Measurements from ENCODE around the gene SLC9C2. TPM values are rescaled to one million over a fixed set of nuclear protein-coding genes. Genes with fewer than 3 reads are reported as not detected.

Gene SLC9C2
- total RNA-seq, 1 donor from 2014 or later = 0.54 TPM

- Mint-ChIP-seq H3K9me3 (ENCODE audit: unreplicated experiment) (no peaks in the 10 kb centered on the region), H3K4me1 (ENCODE audit: low read depth, unreplicated experiment) (peaks cover 20% of the 10 kb centered on the region), H3K36me3 (ENCODE audit: low read depth, unreplicated experiment) (no peaks in the 10 kb centered on the region), H3K27me3 (ENCODE audit: low read depth, unreplicated experiment) (no peaks in the 10 kb centered on the region), H3K4me3 (ENCODE audit: unreplicated experiment) (no peak overlapping the region), H3K27ac (ENCODE audit: unreplicated experiment) (peak overlapping the region; percentile 66)
- Histone ChIP-seq H3K9ac (ENCODE audit: low read length) (no peak overlapping the region), H3K4me2 (ENCODE audit: low read length) (no peak overlapping the region), H3K79me2 (ENCODE audit: insufficient read depth, low read length) (no peaks in the 10 kb centered on the region), H3K9me3 (ENCODE audit: insufficient read depth, low read depth, low read length) (no peaks in the 10 kb centered on the region), H2AFZ (ENCODE audit: low read depth, low read length) (peak overlapping the region; percentile 18), H3K27ac (ENCODE audit: low read depth, low read length) (peak overlapping the region; percentile 55), H3K4me1 (ENCODE audit: insufficient read depth, low read length) (peaks cover 10% of the 10 kb centered on the region), H3K4me3 (ENCODE audit: insufficient read depth, low read depth, low read length) (no peak overlapping the region), H4K20me1 (ENCODE audit: insufficient read depth, low read length) (no peaks in the 10 kb centered on the region), H3K27me3 (ENCODE audit: insufficient read depth, low read length) (no peaks in the 10 kb centered on the region), H3K36me3 (ENCODE audit: insufficient read depth, low read length) (no peaks in the 10 kb centered on the region)
- TF ChIP-seq CTCF (IDR thresholded peaks at IDR 0.05; ENCODE audit: insufficient read depth, low read depth, low read length) (no peak), EZH2 (IDR thresholded peaks at IDR 0.05; ENCODE audit: insufficient read depth, low read length) (no peak)
- FAIRE-seq (no peak), DNase-seq (ENCODE audit: low read depth) (no peak)
Observed at GRCh38 chr1:173506437-173506836, 96.4 kb downstream of the SLC9C2 start.

- no peak overlapping the region for H3K4me2 ChIP-seq (ENCODE audit: low read length)
- no peak overlapping the region for H3K27ac ChIP-seq (ENCODE audit: low read depth, low read length)
- FAIRE-seq (no peak), DNase-seq (ENCODE audit: low read depth) (no peak)
- peaks cover 1% of the 10 kb centered on the region for H3K9me3 Mint-ChIP-seq (ENCODE audit: unreplicated experiment)
- H3K9ac ChIP-seq (ENCODE audit: low read length) = no peak overlapping the region
- no peaks in the 10 kb centered on the region for H4K20me1 ChIP-seq (ENCODE audit: insufficient read depth, low read length)
- no peak overlapping the region for H3K4me3 ChIP-seq (ENCODE audit: insufficient read depth, low read depth, low read length)
- no peaks in the 10 kb centered on the region for H3K36me3 Mint-ChIP-seq (ENCODE audit: low read depth, unreplicated experiment)
- H3K27me3 ChIP-seq (ENCODE audit: insufficient read depth, low read length) = no peaks in the 10 kb centered on the region
- peaks cover 1% of the 10 kb centered on the region for H3K27me3 Mint-ChIP-seq (ENCODE audit: low read depth, unreplicated experiment)
- no peak overlapping the region for H3K27ac Mint-ChIP-seq (ENCODE audit: unreplicated experiment)
- no peaks in the 10 kb centered on the region for H3K79me2 ChIP-seq (ENCODE audit: insufficient read depth, low read length)
- H3K4me1 ChIP-seq (ENCODE audit: insufficient read depth, low read length) = peaks cover 10% of the 10 kb centered on the region
- H3K4me1 Mint-ChIP-seq (ENCODE audit: low read depth, unreplicated experiment) = peaks cover 20% of the 10 kb centered on the region
- no peak overlapping the region for H2AFZ ChIP-seq (ENCODE audit: low read depth, low read length)
- H3K9me3 ChIP-seq (ENCODE audit: insufficient read depth, low read depth, low read length) = no peaks in the 10 kb centered on the region
- no peak overlapping the region for H3K4me3 Mint-ChIP-seq (ENCODE audit: unreplicated experiment)
- H3K36me3 ChIP-seq (ENCODE audit: insufficient read depth, low read length) = no peaks in the 10 kb centered on the region
- no peak for TF ChIP-seq EZH2 (IDR thresholded peaks at IDR 0.05; ENCODE audit: insufficient read depth, low read length)
- TF ChIP-seq CTCF (IDR thresholded peaks at IDR 0.05; ENCODE audit: insufficient read depth, low read depth, low read length) = no peak
Observed at GRCh38 chr1:173505391-173505790, 97.5 kb downstream of the SLC9C2 start.

GRCh38 chr1:173504268-173504667 is 98.6 kb downstream of the SLC9C2 start:
- Mint-ChIP-seq H3K27me3 (ENCODE audit: low read depth, unreplicated experiment) (peaks cover 1% of the 10 kb centered on the region), H3K4me3 (ENCODE audit: unreplicated experiment) (no peak overlapping the region), H3K4me1 (ENCODE audit: low read depth, unreplicated experiment) (peaks cover 20% of the 10 kb centered on the region), H3K27ac (ENCODE audit: unreplicated experiment) (no peak overlapping the region), H3K36me3 (ENCODE audit: low read depth, unreplicated experiment) (no peaks in the 10 kb centered on the region), H3K9me3 (ENCODE audit: unreplicated experiment) (peaks cover 1% of the 10 kb centered on the region)
- Histone ChIP-seq H3K36me3 (ENCODE audit: insufficient read depth, low read length) (no peaks in the 10 kb centered on the region), H4K20me1 (ENCODE audit: insufficient read depth, low read length) (no peaks in the 10 kb centered on the region), H3K79me2 (ENCODE audit: insufficient read depth, low read length) (no peaks in the 10 kb centered on the region), H3K4me3 (ENCODE audit: insufficient read depth, low read depth, low read length) (no peak overlapping the region), H2AFZ (ENCODE audit: low read depth, low read length) (no peak overlapping the region), H3K4me2 (ENCODE audit: low read length) (no peak overlapping the region), H3K9me3 (ENCODE audit: insufficient read depth, low read depth, low read length) (no peaks in the 10 kb centered on the region), H3K9ac (ENCODE audit: low read length) (no peak overlapping the region), H3K27ac (ENCODE audit: low read depth, low read length) (no peak overlapping the region), H3K4me1 (ENCODE audit: insufficient read depth, low read length) (peaks cover 10% of the 10 kb centered on the region), H3K27me3 (ENCODE audit: insufficient read depth, low read length) (no peaks in the 10 kb centered on the region)
- DNase-seq (ENCODE audit: low read depth) = no peak
- TF ChIP-seq CTCF (IDR thresholded peaks at IDR 0.05; ENCODE audit: insufficient read depth, low read depth, low read length) (no peak), EZH2 (IDR thresholded peaks at IDR 0.05; ENCODE audit: insufficient read depth, low read length) (no peak)
- FAIRE-seq = no peak

Measured in astrocyte (in vitro differentiated cells and primary cell).